HepG2 (cell line): ENCODE results near the gene MYO1B. TPM values are rescaled to one million over a fixed set of nuclear protein-coding genes. Genes with fewer than 3 reads are reported as not detected.

Experiments used
- ATAC-seq: fragments of 200-7000 bp; cut with Tn5 transposase; 3 replicates; pipeline ENCODE4 v1.9.1; 2020; ENCODE audit warnings: mild to moderate bottlenecking, moderate library complexity
- BruUV-seq: library from RNA; stranded (reverse); fragments of 400-500 nt; replicated peaks from 2 replicates; lab custom pipeline; 2021; lab: Mats Ljungman, UMichigan
- CTCF ChIA-PET: fragments of 300-600 bp; formaldehyde crosslinking; extraction: SDS; loops from one replicate; lab custom pipeline; 2021; ENCODE audit warnings: low total read pairs, inconsistent platforms, low intra/inter-chr PET ratio; lab: Yijun Ruan, JAX
- POLR2A ChIA-PET: fragments of 350-600 bp; sonication (Branson Sonifier 250); formaldehyde crosslinking; loops from one replicate; lab custom pipeline; 2020; ENCODE audit warnings: antibody characterized with exemption, inconsistent platforms; lab: Yijun Ruan, JAX
- DNase-seq: peaks from one replicate; pipeline ENCODE4 v3.0.0-alpha.2; 2015; ENCODE audit warnings: low spot score
- FAIRE-seq: peaks from 3 replicates; lab custom pipeline; 2011; peaks lifted over from hg19 to GRCh38; lab: Jason Lieb, UNC
- H2AFZ ChIP-seq: one replicate; pipeline ENCODE4 v1.6.1; 2011; ENCODE audit warnings: low read length, inconsistent platforms
- H3K27ac ChIP-seq: fragments of 300-600 bp; 3 replicates; pipeline ENCODE4 v1.8.0; 2011; ENCODE audit warnings: mixed run types, mild to moderate bottlenecking, mixed read lengths, low read length, inconsistent platforms; ENCODE audit not compliant: insufficient read depth; ENCODE audit errors: extremely low read length
- H3K27me3 ChIP-seq, 2 experiments: fragments of 200-600 bp in 1 of 2; 2 replicates in 1 of 2; 3 replicates in 1 of 2; pipeline versions ENCODE4 v1.6.0 to v1.8.0; 2011; ENCODE audit warnings: low read length in 2 of 2, mild to moderate bottlenecking in 2 of 2, moderate library complexity in 2 of 2, inconsistent platforms in 1 of 2; ENCODE audit not compliant: insufficient read depth in 2 of 2, control insufficient read depth in 1 of 2
- H3K36me3 ChIP-seq, 2 experiments: fragments of 200-600 bp in 1 of 2; replicated peaks in 1 of 2; 2 replicates in 1 of 2; 3 replicates in 1 of 2; pipeline versions ENCODE4 v1.5.1 to v1.8.0; 2011; ENCODE audit warnings: low read length in 2 of 2, inconsistent platforms in 1 of 2; ENCODE audit not compliant: insufficient read depth in 2 of 2, control insufficient read depth in 1 of 2
- H3K4me1 ChIP-seq: 2 replicates; pipeline ENCODE4 v1.5.1; 2012; ENCODE audit warnings: low read length, inconsistent platforms; ENCODE audit not compliant: insufficient read depth
- H3K4me2 ChIP-seq: 2 replicates; pipeline ENCODE4 v1.6.0; 2011; ENCODE audit warnings: low read depth, low read length, inconsistent platforms
- H3K4me3 ChIP-seq, 3 experiments: fragments of 200-600 bp in 1 of 3; sonication (generic), shearing (Covaris generic) in 1 of 3; replicated peaks in 1 of 3; 2 replicates each; pipeline ENCODE4 v1.5.1; 2011 to 2016; ENCODE audit warnings: low read length in 3 of 3, inconsistent platforms in 2 of 3, low read depth in 2 of 3, mild to moderate bottlenecking in 2 of 3, control low read depth in 1 of 3, mixed read lengths in 1 of 3; ENCODE audit not compliant: insufficient read depth in 1 of 3
- H3K79me2 ChIP-seq: one replicate; pipeline ENCODE4 v1.6.1; 2011; ENCODE audit warnings: low read length, inconsistent platforms; ENCODE audit not compliant: insufficient read depth
- H3K9ac ChIP-seq: 2 replicates; pipeline ENCODE4 v1.6.0; 2011; ENCODE audit warnings: mild to moderate bottlenecking, low read depth, low read length, inconsistent platforms; ENCODE audit not compliant: insufficient read depth
- H3K9me3 ChIP-seq: 2 replicates; pipeline ENCODE4 v1.5.1; 2012; ENCODE audit warnings: mild to moderate bottlenecking, low read length
- H4K20me1 ChIP-seq: 2 replicates; pipeline ENCODE4 v1.6.0; 2011; ENCODE audit warnings: inconsistent platforms, mild to moderate bottlenecking, low read length, moderate library complexity; ENCODE audit not compliant: insufficient read depth
- ATF7-NPFF ChIP-seq: sonication (generic); formaldehyde crosslinking; IDR thresholded peaks from 2 replicates; pipeline ENCODE4 v1.8.1; 2023; ENCODE audit warnings: mild to moderate bottlenecking, low read depth, missing genetic modification reagents, moderate library complexity
- BATF2 ChIP-seq: sonication (generic); formaldehyde crosslinking; IDR thresholded peaks from 2 replicates; pipeline ENCODE4 v1.8.0; 2022; ENCODE audit warnings: mild to moderate bottlenecking, missing genetic modification reagents, moderate library complexity
- MEF2D ChIP-seq: sonication (generic); formaldehyde crosslinking; IDR thresholded peaks from 2 replicates; pipeline ENCODE4 v1.5.1; 2020; ENCODE audit warnings: mild to moderate bottlenecking, missing genetic modification reagents
- MYNN ChIP-seq: sonication (generic); formaldehyde crosslinking; IDR thresholded peaks from 2 replicates; pipeline ENCODE4 v1.4.0; 2020; ENCODE audit warnings: mild to moderate bottlenecking, low read depth, missing genetic modification reagents
- RNF2 ChIP-seq: fragments of 450-650 bp; conservative IDR thresholded peaks from 2 replicates; pipeline ENCODE4 v1.6.1; 2016; ENCODE audit warnings: low read depth
- SNRNP70 ChIP-seq: fragments of 200-400 bp; formaldehyde crosslinking; IDR thresholded peaks from 2 replicates; pipeline ENCODE4 v1.6.1; 2017; ENCODE audit warnings: mild to moderate bottlenecking, low read depth, low read length, moderate library complexity
- STAG1 ChIP-seq: sonication (generic); formaldehyde crosslinking; IDR thresholded peaks from 2 replicates; pipeline ENCODE4 v1.4.0; 2020; ENCODE audit warnings: missing genetic modification reagents
- TP53 ChIP-seq: sonication (generic); formaldehyde crosslinking; conservative IDR thresholded peaks from 2 replicates; pipeline ENCODE4 v1.4.0; 2020; ENCODE audit warnings: missing genetic modification reagents
- ZNF274 ChIP-seq: sonication (generic); formaldehyde crosslinking; IDR thresholded peaks from 2 replicates; pipeline ENCODE4 v1.5.1; 2020; ENCODE audit warnings: mild to moderate bottlenecking, missing genetic modification reagents
- ZNF33A ChIP-seq: sonication (generic); formaldehyde crosslinking; IDR thresholded peaks from 2 replicates; pipeline ENCODE4 v1.5.1; 2020; ENCODE audit warnings: missing genetic modification reagents, mild to moderate bottlenecking, moderate library complexity, borderline replicate concordance
- ZNF354B ChIP-seq: sonication (generic); formaldehyde crosslinking; IDR thresholded peaks from 2 replicates; pipeline ENCODE4 v1.8.0; 2022; ENCODE audit warnings: mild to moderate bottlenecking, missing genetic modification reagents
- ZNF367 ChIP-seq: sonication (generic); formaldehyde crosslinking; IDR thresholded peaks from 2 replicates; pipeline ENCODE4 v1.4.0; 2020; ENCODE audit warnings: missing genetic modification reagents, borderline replicate concordance
- ZNF749 ChIP-seq: sonication (generic); formaldehyde crosslinking; IDR thresholded peaks from 2 replicates; pipeline ENCODE4 v1.8.0; 2022; ENCODE audit warnings: mild to moderate bottlenecking, missing genetic modification reagents, moderate library complexity, borderline replicate concordance
- ZNF83 ChIP-seq: sonication (generic); formaldehyde crosslinking; IDR thresholded peaks from 2 replicates; pipeline ENCODE4 v1.4.0; 2020; ENCODE audit warnings: missing genetic modification reagents, mild to moderate bottlenecking, borderline replicate concordance
- in situ Hi-C: cut with HindIII; loops from 2 replicates; pipeline ENCODE4 v1.10.0; 2017; ENCODE audit warnings: low pct_unique_long_range_greater_than_20kb; ENCODE audit not compliant: extremely low pct_ligation_motif_present
- intact Hi-C: fragments of 100-400 bp; cut with micrococcal nuclease; formaldehyde crosslinking; loops from one replicate; pipeline ENCODE4 v1.10.0; 2022; ENCODE audit not compliant: unreplicated experiment
- polyA plus RNA-seq, 8 experiments: library from polyadenylated mRNA; depleted of rRNA in 3 of 8; stranded (reverse) in 7 of 8; unstranded in 1 of 8; fragments of >200 nt; fragmentation: Illumina TruSeq in 4 of 8; extraction: Trizol in 4 of 8; gene quantifications; 2 replicates each; pipeline versions ENCODE4 v1.2.1 to v1.2.3, GENCODE V29; 2011 to 2016; ENCODE audit warnings: low read depth in 4 of 8, missing spikeins in 1 of 8, mixed read lengths in 1 of 8; ENCODE audit not compliant: insufficient read depth in 1 of 8
- total RNA-seq, 5 experiments: library from RNA; depleted of rRNA; stranded (reverse); fragments of >200 nt; fragmentation: Illumina TruSeq; extraction: Trizol; gene quantifications; 2 replicates each; pipeline ENCODE4 v1.2.3, GENCODE V29; 2016; ENCODE audit warnings: low read depth in 1 of 5
- TF ChIP-seq, protein P1 (sequence below): sonication (generic); formaldehyde crosslinking; IDR thresholded peaks from 2 replicates; pipeline ENCODE4 v1.4.0; 2020; ENCODE audit warnings: mild to moderate bottlenecking, low read depth, missing genetic modification reagents
- TF ChIP-seq, protein P2 (sequence below): sonication (generic); formaldehyde crosslinking; IDR thresholded peaks from 2 replicates; pipeline ENCODE4 v1.4.0; 2020; ENCODE audit warnings: missing genetic modification reagents

Gene MYO1B
- total and polyA plus RNA-seq, 2 of the 13 experiments (the other 11 are each of a cell fraction or from before 2014, with no cell fraction given), result 36.9 to 89.8 TPM

- TF ChIP-seq, protein P1, sequence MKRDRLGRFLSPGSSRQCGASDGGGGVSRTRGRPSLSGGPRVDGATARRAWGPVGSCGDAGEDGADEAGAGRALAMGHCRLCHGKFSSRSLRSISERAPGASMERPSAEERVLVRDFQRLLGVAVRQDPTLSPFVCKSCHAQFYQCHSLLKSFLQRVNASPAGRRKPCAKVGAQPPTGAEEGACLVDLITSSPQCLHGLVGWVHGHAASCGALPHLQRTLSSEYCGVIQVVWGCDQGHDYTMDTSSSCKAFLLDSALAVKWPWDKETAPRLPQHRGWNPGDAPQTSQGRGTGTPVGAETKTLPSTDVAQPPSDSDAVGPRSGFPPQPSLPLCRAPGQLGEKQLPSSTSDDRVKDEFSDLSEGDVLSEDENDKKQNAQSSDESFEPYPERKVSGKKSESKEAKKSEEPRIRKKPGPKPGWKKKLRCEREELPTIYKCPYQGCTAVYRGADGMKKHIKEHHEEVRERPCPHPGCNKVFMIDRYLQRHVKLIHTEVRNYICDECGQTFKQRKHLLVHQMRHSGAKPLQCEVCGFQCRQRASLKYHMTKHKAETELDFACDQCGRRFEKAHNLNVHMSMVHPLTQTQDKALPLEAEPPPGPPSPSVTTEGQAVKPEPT (CRISPR knock-in tag), result no peak
- no peak for TF ChIP-seq BATF2 (CRISPR knock-in tag)
- TF ChIP-seq ZNF83 (CRISPR knock-in tag), result no peak
- TF ChIP-seq ZNF274, result no peak
- no peak for TF ChIP-seq RNF2
- TF ChIP-seq TP53 (CRISPR knock-in tag), result no peak
Observed at GRCh38 chr2:191215230-191215629, 30.0 kb upstream of the MYO1B start (continued).

- intact Hi-C loops (loop anchor here (5.0 kb wide), 1 partner anchor 163 kb away; no protein-coding TSS in a partner anchor), in situ Hi-C loops (no loop called here)
- CTCF ChIA-PET, result no interaction called here
- Histone ChIP-seq H3K27ac (no peak overlapping the region), H3K4me3 (no peak overlapping the region), H3K9me3 (peaks cover 6% of the 10 kb centered on the region; the same call in 1 of the 2 replicates), H2AFZ (no peak overlapping the region), H3K4me1 (peaks cover 27% of the 10 kb centered on the region), H3K27me3 (no peaks in the 10 kb centered on the region), H3K9ac (no peak overlapping the region), H4K20me1 (no peaks in the 10 kb centered on the region), H3K36me3 (no peaks in the 10 kb centered on the region), H3K79me2 (no peaks in the 10 kb centered on the region), H3K4me2 (no peak overlapping the region)
- peak; percentile 26 for FAIRE-seq
- no peak for TF ChIP-seq STAG1 (CRISPR knock-in tag)
- TF ChIP-seq, protein P2, sequence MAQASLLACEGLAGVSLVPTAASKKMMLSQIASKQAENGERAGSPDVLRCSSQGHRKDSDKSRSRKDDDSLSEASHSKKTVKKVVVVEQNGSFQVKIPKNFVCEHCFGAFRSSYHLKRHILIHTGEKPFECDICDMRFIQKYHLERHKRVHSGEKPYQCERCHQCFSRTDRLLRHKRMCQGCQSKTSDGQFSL, result no peak
- TF ChIP-seq ZNF749 (CRISPR knock-in tag), result no peak
- TF ChIP-seq ZNF33A, result no peak
- no peak for TF ChIP-seq ZNF354B (CRISPR knock-in tag)
- no peak for TF ChIP-seq ATF7-NPFF (CRISPR knock-in tag)
- no peak for TF ChIP-seq MEF2D (CRISPR knock-in tag)
- TF ChIP-seq ZNF367 (CRISPR knock-in tag), result no peak
- no peak for TF ChIP-seq MYNN
- no peak for TF ChIP-seq SNRNP70
- no peak for ATAC-seq
- POLR2A ChIA-PET, result no interaction called here
- no peak for DNase-seq
- BruUV-seq, result no TSS peak
Observed at GRCh38 chr2:191215666-191216065, 29.5 kb upstream of the MYO1B start.
